Measurements from ENCODE around the gene PLCB4. TPM values are rescaled to one million over a fixed set of nuclear protein-coding genes. Genes with fewer than 3 reads are reported as not detected.

PLCB4 gene
- total RNA-seq, 2 experiments from 2014 or later = not detected

DNA sequence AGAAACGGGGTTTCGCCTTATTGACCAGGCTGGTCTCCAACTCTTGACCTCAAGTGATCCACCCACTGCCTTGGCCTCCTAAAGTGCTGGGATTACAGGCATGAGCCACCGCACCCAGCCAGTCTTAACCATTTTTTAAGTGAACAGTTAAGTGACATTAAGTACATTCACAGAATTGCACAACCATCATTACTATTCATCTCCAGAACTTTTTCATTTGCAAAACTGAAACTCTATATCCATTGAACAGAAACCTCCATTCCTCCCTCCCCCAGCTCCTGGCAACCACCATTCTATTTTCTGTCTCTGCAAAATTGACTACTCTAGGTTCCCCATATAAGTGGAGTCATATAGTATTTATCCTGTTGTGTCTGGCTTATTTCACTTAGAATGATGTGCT, 59.7 kb downstream of the PLCB4 start:
- BruUV-seq (replicated peaks) = no TSS peak
- CTCF ChIA-PET (ENCODE audit: unreplicated experiment) = no interaction called here
- Histone ChIP-seq H2AFZ (ENCODE audit: low read length) (no peak overlapping the region), H3K4me2 (ENCODE audit: low read length) (no peak overlapping the region), H4K20me1 (ENCODE audit: insufficient read depth, low read length) (no peaks in the 10 kb centered on the region), H3K9me3 (ENCODE audit: low read length) (no peaks in the 10 kb centered on the region), H3K4me1 (ENCODE audit: insufficient read depth, low read length, poor library complexity, severe bottlenecking) (no peaks in the 10 kb centered on the region), H3K4me3 (ENCODE audit: low read depth, low read length, poor library complexity, severe bottlenecking) (no peak overlapping the region), H3K27ac (ENCODE audit: low read depth, low read length, poor library complexity, severe bottlenecking) (no peak overlapping the region), H3K36me3 (ENCODE audit: insufficient read depth, low read length) (no peaks in the 10 kb centered on the region), H3K9me2 (ENCODE audit: insufficient read depth, low read length) (no peaks in the 10 kb centered on the region), H3K79me2 (ENCODE audit: insufficient read depth, low read depth, low read length) (no peaks in the 10 kb centered on the region)
- TF ChIP-seq EZH2phosphoT487 (IDR thresholded peaks at IDR 0.05; ENCODE audit: borderline replicate concordance, low read depth, low read length) = no peak
- TF ChIP-seq, protein P1, sequence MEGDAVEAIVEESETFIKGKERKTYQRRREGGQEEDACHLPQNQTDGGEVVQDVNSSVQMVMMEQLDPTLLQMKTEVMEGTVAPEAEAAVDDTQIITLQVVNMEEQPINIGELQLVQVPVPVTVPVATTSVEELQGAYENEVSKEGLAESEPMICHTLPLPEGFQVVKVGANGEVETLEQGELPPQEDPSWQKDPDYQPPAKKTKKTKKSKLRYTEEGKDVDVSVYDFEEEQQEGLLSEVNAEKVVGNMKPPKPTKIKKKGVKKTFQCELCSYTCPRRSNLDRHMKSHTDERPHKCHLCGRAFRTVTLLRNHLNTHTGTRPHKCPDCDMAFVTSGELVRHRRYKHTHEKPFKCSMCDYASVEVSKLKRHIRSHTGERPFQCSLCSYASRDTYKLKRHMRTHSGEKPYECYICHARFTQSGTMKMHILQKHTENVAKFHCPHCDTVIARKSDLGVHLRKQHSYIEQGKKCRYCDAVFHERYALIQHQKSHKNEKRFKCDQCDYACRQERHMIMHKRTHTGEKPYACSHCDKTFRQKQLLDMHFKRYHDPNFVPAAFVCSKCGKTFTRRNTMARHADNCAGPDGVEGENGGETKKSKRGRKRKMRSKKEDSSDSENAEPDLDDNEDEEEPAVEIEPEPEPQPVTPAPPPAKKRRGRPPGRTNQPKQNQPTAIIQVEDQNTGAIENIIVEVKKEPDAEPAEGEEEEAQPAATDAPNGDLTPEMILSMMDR (conservative IDR thresholded peaks at IDR 0.05; ENCODE audit: low read length) = no peak
- intact Hi-C loops (cut with micrococcal nuclease; ENCODE audit: unreplicated experiment) = no loop called here
- POLR2A ChIA-PET = no interaction called here
- DNase-seq (ENCODE audit: low spot score) = no peak

DNA sequence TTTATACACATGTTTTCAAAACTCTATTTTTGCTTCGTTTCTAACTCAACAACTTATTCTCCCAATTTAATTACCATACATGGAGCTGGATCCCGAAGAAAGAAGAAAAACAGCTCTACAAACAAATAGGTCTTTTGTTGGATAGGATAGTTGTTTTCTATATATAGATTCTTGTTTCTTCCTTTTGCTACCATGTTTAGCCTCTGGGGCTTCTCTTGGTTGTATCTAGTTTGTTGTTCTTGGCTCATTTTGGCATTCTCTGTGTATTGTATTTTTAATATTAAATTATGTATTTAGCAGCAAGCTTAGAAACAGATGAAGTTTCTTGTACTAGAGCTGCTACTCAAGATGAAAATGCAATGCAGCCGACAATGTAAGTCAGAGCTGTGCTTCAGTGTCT, 60.9 kb downstream of the PLCB4 start:
- H3K27ac ChIP-seq (ENCODE audit: low read depth, low read length, poor library complexity, severe bottlenecking) = no peak overlapping the region
- no peaks in the 10 kb centered on the region for H3K4me1 ChIP-seq (ENCODE audit: insufficient read depth, low read length, poor library complexity, severe bottlenecking)
- H3K9me3 ChIP-seq (ENCODE audit: low read length) = no peaks in the 10 kb centered on the region
- no peak overlapping the region for H3K4me2 ChIP-seq (ENCODE audit: low read length)
- intact Hi-C loops (cut with micrococcal nuclease; ENCODE audit: unreplicated experiment) = no loop called here
- ChIA-PET CTCF (ENCODE audit: unreplicated experiment) (no interaction called here), POLR2A (no interaction called here)
- no peaks in the 10 kb centered on the region for H3K9me2 ChIP-seq (ENCODE audit: insufficient read depth, low read length)
- no peak for DNase-seq (ENCODE audit: low spot score)
- no peak overlapping the region for H3K4me3 ChIP-seq (ENCODE audit: low read depth, low read length, poor library complexity, severe bottlenecking)
- H2AFZ ChIP-seq (ENCODE audit: low read length) = no peak overlapping the region
- no TSS peak for BruUV-seq (replicated peaks)
- no peak for TF ChIP-seq EZH2phosphoT487 (IDR thresholded peaks at IDR 0.05; ENCODE audit: borderline replicate concordance, low read depth, low read length)
- TF ChIP-seq, protein P1 (conservative IDR thresholded peaks at IDR 0.05; ENCODE audit: low read length) = no peak
- no peaks in the 10 kb centered on the region for H3K36me3 ChIP-seq (ENCODE audit: insufficient read depth, low read length)
- no peaks in the 10 kb centered on the region for H4K20me1 ChIP-seq (ENCODE audit: insufficient read depth, low read length)
- H3K79me2 ChIP-seq (ENCODE audit: insufficient read depth, low read depth, low read length) = no peaks in the 10 kb centered on the region

DNA sequence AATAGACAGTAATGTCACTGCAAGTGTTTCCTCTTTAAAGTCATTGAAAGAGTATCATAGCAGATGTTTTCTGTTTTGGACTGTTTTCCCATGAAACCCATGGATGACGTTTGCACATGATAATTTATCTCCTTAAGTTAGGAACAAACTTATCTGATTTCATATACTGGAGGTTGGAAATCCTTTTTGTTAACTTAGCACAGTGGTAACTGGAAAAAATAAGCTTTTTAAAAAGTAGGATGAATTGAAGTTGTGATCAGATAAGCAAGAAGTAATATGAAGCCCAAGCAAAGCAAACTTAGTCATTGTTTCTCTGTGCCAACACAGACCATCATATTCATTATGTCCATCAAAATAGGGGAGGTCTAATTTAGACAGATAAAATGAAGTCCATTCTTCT, 61.6 kb downstream of the PLCB4 start:
- H3K9me3 ChIP-seq (ENCODE audit: low read length) = no peaks in the 10 kb centered on the region
- no peaks in the 10 kb centered on the region for H3K9me2 ChIP-seq (ENCODE audit: insufficient read depth, low read length)
- H3K79me2 ChIP-seq (ENCODE audit: insufficient read depth, low read depth, low read length) = no peaks in the 10 kb centered on the region
- TF ChIP-seq EZH2phosphoT487 (IDR thresholded peaks at IDR 0.05; ENCODE audit: borderline replicate concordance, low read depth, low read length) = no peak
- TF ChIP-seq, protein P1 (conservative IDR thresholded peaks at IDR 0.05; ENCODE audit: low read length) = no peak
- POLR2A ChIA-PET = interaction anchor here (0.7 kb wide), 1 partner anchor 90 kb away, joined by 3 read pairs; no protein-coding TSS in a partner anchor
- intact Hi-C loops (cut with micrococcal nuclease; ENCODE audit: unreplicated experiment) = no loop called here
- CTCF ChIA-PET (ENCODE audit: unreplicated experiment) = no interaction called here
- no peak overlapping the region for H2AFZ ChIP-seq (ENCODE audit: low read length)
- H4K20me1 ChIP-seq (ENCODE audit: insufficient read depth, low read length) = no peaks in the 10 kb centered on the region
- no peaks in the 10 kb centered on the region for H3K36me3 ChIP-seq (ENCODE audit: insufficient read depth, low read length)
- H3K27ac ChIP-seq (ENCODE audit: low read depth, low read length, poor library complexity, severe bottlenecking) = no peak overlapping the region
- H3K4me3 ChIP-seq (ENCODE audit: low read depth, low read length, poor library complexity, severe bottlenecking) = no peak overlapping the region
- H3K4me1 ChIP-seq (ENCODE audit: insufficient read depth, low read length, poor library complexity, severe bottlenecking) = no peaks in the 10 kb centered on the region
- H3K4me2 ChIP-seq (ENCODE audit: low read length) = no peak overlapping the region
- no TSS peak for BruUV-seq (replicated peaks)
- no peak for DNase-seq (ENCODE audit: low spot score)

Data from OCI-LY7 (cell line).